ENCODE data around the gene FMN1.

DNA sequence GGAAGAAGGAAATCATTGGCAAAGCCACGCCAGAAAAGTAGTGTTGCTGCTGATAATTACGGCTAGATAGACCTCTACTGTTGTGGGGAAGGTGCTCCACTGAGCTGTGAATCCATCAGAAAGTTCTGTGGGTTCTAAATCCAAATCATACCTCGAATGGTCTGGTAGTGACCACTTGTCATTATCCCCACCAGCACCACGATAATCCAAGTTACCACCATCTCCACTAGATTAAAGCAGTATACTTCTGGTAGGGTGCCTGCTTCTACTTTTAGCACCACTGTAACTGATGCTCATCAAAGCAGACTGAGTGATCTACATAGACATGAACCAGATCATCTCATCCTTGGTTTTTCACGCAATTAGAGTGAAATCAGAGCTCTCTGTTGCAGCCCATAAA lies 185.5 kb downstream of the FMN1 start:
- TF ChIP-seq, protein P1, sequence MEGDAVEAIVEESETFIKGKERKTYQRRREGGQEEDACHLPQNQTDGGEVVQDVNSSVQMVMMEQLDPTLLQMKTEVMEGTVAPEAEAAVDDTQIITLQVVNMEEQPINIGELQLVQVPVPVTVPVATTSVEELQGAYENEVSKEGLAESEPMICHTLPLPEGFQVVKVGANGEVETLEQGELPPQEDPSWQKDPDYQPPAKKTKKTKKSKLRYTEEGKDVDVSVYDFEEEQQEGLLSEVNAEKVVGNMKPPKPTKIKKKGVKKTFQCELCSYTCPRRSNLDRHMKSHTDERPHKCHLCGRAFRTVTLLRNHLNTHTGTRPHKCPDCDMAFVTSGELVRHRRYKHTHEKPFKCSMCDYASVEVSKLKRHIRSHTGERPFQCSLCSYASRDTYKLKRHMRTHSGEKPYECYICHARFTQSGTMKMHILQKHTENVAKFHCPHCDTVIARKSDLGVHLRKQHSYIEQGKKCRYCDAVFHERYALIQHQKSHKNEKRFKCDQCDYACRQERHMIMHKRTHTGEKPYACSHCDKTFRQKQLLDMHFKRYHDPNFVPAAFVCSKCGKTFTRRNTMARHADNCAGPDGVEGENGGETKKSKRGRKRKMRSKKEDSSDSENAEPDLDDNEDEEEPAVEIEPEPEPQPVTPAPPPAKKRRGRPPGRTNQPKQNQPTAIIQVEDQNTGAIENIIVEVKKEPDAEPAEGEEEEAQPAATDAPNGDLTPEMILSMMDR (IDR thresholded peaks at IDR 0.05) = no peak
- TF ChIP-seq POLR2A (IDR thresholded peaks at IDR 0.05) = no peak

Data from body of pancreas (tissue), 4 donors.